AG10803 (cell line): ENCODE results near the gene ALAS1.

ENCODE experiments used
- DNase-seq: peaks from one replicate; pipeline ENCODE4 v3.0.0; 2010; ENCODE audit warnings: low read depth
- H3K4me3 ChIP-seq: 2 replicates; pipeline ENCODE4 v1.5.1; 2011; ENCODE audit warnings: mild to moderate bottlenecking, low read length, control low read depth
- CTCF ChIP-seq: conservative IDR thresholded peaks from 2 replicates; pipeline ENCODE4 v1.5.1; 2011; ENCODE audit warnings: mild to moderate bottlenecking, low read length, control low read depth, inconsistent platforms

ALAS1 gene

GRCh38 chr3:52256159-52256558 lies 58.2 kb downstream of the ALAS1 start:
- no peak for DNase-seq
- no peak for TF ChIP-seq CTCF
- no peak overlapping the region for H3K4me3 ChIP-seq

GRCh38 chr3:52256622-52257021 lies 58.7 kb downstream of the ALAS1 start:
- TF ChIP-seq CTCF, result no peak

GRCh38 chr3:52257911-52258310 lies 60.0 kb downstream of the ALAS1 start:
- no peak for TF ChIP-seq CTCF
- DNase-seq, result no peak
- H3K4me3 ChIP-seq, result no peak overlapping the region

More at GRCh38 chr3:52256622-52257021, 58.7 kb downstream of the ALAS1 start:
- H3K4me3 ChIP-seq, result no peak overlapping the region
- DNase-seq, result no peak

- no peak overlapping the region for H3K4me3 ChIP-seq
- TF ChIP-seq CTCF, result no peak
- DNase-seq, result no peak
Observed at GRCh38 chr3:52259035-52259434, 61.1 kb downstream of the ALAS1 start.

- TF ChIP-seq CTCF, result no peak
- DNase-seq, result no peak
- H3K4me3 ChIP-seq, result no peak overlapping the region
Observed at GRCh38 chr3:52259448-52259847, 61.5 kb downstream of the ALAS1 start.

GRCh38 chr3:52262447-52262846 lies 64.5 kb downstream of the ALAS1 start:
- no peak for TF ChIP-seq CTCF
- no peak for DNase-seq
- H3K4me3 ChIP-seq, result no peak overlapping the region
